Fibroblast of villous mesenchyme (primary cell): ENCODE results near the gene H1-8. TPM values are rescaled to one million over a fixed set of nuclear protein-coding genes. Genes with fewer than 3 reads are reported as not detected.

Source experiments
- DNase-seq: peaks from one replicate; pipeline ENCODE4 v3.0.0-alpha.2; 2010; ENCODE audit warnings: low read depth
- H3K4me3 ChIP-seq: 2 replicates; pipeline ENCODE4 v1.5.1; 2011; ENCODE audit warnings: low read depth, mild to moderate bottlenecking, low read length
- total RNA-seq: library from RNA; depleted of rRNA; stranded (reverse); fragments of >200 nt; gene quantifications from 2 replicates; pipeline ENCODE4 v1.2.3, GENCODE V29; 2012
- TF ChIP-seq, protein P1 (sequence below): IDR thresholded peaks from 2 replicates; pipeline ENCODE4 v1.5.1; 2012; ENCODE audit warnings: low read depth, mild to moderate bottlenecking, low read length; ENCODE audit not compliant: insufficient read depth

The H1-8 gene
- total RNA-seq, 1 donor, result not detected

DNA sequence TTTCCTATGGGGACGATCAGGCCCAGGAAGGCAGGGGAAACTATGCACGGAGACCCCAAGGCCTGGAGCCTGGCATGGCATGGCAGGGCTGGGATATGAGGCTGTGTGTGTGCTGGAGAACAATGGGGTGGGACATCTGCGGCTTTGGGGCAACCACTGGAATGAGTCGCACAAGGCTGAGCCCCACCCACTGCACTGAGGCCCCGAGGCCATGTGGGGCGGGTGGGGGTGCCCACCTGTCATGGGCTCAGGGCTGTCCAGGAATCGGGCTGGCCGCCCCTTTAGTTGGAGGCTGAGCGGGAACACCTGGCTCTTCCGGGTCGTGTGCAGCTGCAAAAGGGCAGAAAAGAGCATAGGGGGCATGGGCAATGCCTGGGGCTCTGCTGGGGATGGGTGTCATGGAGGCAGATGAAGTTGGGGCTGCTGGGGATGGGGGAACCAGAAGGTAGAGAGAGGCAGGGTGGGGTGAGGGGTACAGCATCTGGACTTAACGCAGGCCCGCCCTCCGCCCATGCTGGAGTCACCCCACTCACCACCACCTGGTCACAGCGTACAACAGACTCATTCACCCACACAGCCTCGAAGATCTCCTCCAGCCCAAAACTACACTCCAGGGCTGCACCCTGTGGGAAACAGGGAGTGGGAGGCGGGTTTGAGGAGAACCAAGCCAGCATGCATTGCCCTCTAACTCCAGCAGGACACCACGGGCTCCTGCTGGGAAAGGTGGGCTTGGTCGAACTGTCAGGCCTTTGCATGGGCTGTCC is 32.4 kb downstream of the H1-8 start:
- TF ChIP-seq, protein P1, sequence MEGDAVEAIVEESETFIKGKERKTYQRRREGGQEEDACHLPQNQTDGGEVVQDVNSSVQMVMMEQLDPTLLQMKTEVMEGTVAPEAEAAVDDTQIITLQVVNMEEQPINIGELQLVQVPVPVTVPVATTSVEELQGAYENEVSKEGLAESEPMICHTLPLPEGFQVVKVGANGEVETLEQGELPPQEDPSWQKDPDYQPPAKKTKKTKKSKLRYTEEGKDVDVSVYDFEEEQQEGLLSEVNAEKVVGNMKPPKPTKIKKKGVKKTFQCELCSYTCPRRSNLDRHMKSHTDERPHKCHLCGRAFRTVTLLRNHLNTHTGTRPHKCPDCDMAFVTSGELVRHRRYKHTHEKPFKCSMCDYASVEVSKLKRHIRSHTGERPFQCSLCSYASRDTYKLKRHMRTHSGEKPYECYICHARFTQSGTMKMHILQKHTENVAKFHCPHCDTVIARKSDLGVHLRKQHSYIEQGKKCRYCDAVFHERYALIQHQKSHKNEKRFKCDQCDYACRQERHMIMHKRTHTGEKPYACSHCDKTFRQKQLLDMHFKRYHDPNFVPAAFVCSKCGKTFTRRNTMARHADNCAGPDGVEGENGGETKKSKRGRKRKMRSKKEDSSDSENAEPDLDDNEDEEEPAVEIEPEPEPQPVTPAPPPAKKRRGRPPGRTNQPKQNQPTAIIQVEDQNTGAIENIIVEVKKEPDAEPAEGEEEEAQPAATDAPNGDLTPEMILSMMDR, result no peak
- no peak for DNase-seq
- no peak overlapping the region for H3K4me3 ChIP-seq

DNA sequence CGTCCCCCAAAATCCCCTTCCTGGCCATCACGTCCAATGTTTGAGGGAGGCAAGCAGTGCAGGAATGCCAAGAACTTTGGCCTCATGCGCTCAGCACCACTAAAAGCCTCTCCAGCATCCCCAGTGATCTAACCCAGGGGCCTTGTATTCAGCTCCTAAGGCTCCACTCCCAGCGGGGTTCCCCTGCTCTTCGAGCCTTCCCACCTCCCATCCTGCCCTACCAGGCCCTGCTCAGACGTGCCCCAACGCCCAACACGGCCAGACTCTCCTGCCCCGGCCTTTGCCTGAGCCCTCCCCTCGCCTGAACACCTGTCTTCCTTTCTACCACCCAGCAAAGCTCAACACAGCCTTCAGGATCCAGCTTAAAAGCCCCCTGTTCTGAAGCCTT is 33.0 kb downstream of the H1-8 start:
- TF ChIP-seq, protein P1, result no peak
- no peak overlapping the region for H3K4me3 ChIP-seq
- DNase-seq, result no peak

DNA sequence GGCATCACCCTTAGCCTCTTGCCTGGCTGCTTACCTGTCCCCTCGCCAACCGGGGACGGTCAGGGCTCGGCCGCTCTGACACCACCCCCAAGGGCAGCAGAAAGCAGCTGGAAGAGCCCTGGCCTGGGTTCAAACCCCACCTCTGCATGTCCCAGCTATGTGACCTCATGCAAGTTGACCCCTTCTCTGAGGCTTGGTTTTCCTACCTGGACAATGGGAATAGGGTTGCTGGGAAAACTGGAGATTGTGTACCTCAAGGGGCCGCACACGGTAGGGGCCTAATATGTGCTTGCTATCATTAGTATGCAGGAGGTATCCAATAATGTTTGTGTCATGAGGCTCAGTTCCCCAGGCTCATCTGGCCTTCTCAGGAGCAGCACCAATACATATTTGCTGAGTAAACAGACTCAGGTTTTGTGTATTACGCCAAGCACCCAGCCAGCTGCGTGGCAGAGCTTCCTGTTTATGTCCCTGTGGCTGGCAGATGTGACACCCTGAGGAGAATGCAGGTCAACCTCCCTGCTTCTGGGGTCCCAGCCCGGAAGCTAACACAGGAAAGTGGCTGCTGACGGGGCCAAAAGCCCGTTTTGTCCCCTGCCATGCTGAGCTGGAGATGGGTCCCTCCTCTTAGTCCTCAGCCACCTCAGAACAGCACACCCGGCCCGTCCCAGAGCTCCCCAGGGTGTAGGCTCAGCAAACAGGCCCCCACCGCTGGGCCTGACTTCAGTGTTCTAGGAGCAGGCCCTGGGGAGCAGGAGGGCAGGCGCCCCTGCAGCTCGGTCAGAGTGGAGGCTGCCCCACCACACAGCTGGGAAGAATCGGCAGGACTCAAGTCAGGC is 33.8 kb downstream of the H1-8 start:
- H3K4me3 ChIP-seq, result no peak overlapping the region
- peak; percentile 76 for DNase-seq
- TF ChIP-seq, protein P1, result no peak

DNA sequence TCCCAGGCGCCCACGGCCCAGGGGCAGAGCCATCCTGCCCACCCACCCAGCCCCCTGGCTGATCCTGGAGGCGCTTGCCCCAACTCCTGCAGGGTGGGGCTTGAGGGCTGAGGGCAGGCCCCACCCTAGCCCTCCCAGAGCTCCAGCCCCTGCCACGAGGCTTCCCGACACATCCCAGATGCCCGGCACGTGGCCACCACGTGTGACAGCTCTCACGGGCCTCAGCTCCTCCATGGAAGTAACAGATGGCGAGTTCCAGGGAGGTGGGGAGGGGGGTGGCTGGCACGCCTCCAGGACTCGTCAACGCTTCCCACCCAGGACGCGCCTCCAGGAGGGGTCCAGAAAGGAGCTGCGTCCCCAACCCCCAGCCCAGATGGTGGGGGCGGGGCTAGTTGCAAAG is 34.4 kb downstream of the H1-8 start:
- H3K4me3 ChIP-seq, result no peak overlapping the region
- peak; percentile 78 for DNase-seq
- TF ChIP-seq, protein P1, result no peak

DNA sequence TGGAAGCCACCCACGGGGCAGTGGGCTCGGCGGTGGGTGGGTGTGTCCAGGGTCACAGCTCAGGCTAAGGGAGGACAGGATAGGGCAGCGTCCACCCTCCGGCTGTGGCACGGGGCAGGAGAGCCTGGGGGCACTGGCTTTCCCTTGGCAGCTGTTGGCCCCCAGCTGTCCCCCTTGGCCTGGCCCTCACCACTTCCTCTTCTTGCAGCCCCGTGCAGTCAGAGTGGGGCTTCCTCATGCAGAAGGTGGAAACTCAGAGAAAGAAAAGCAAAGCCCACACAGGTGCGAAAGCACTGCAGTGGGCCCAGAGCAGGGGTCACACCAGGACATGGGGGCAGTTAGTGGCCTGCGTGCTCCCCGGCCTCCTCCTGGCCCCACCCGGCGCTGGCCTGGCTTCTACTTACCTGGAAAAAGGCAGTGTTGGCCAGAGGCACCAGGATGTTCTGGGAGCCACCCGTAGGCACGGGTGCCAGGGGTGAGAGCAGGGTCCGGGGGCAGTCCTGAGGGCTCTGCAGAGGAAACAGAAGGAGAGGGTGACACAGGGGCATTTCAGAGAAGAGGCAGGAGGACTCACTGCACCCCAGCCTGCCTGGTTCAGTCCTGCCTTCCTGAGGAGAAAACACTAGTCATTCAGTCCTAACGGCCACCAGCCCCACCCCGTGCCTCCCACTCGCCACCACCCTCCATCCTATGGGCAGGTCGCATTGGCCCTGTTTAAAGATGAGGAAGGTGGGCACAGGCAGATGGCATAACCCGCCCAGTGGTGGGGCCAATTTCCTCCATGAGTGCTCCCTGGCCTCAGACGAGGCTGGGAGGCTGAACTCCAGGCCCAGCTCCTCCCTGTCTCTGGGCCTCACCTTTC is 35.2 kb downstream of the H1-8 start:
- TF ChIP-seq, protein P1, result no peak
- H3K4me3 ChIP-seq, result no peak overlapping the region
- no peak for DNase-seq

DNA sequence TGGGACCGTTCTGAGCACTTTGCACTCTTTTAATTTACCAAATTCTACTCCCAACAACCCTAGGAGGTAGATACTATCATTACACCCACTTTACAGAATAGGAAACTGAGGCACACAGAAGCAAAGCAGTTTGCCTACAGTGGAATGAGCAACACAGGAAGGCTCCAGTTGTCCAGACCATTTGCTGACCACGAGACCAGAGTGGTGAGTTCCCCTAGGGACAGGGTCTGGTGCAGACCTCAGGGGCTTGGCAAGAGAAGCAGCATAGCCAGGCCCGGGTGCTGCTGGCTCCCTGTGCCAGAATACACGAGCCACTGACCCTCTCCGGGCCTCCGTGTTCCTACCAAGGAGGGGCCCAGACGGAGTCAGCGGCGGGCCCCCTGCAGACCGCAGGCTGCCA is 37.0 kb downstream of the H1-8 start:
- no peak overlapping the region for H3K4me3 ChIP-seq
- no peak for DNase-seq
- TF ChIP-seq, protein P1, result no peak
